ENCODE data around the gene NPHP4. TPM values are rescaled to one million over a fixed set of nuclear protein-coding genes. Genes with fewer than 3 reads are reported as not detected.

NPHP4 gene
- total and polyA plus RNA-seq, 9 of the 15 experiments (the other 6 are each of a cell fraction or from before 2014, with no cell fraction given): 0.52 to 26.2 (median 6.7) TPM

- 84% methylated on average over 5 of the region's 5 CpGs for WGBS (ENCODE audit: insufficient coverage, low coverage, missing lambda C conversion rate)
- H3K4me1 ChIP-seq (replicated peaks in 1 of 2; ENCODE audit: control insufficient read depth in 2 of 2, insufficient read depth in 2 of 2, low read length in 2 of 2): no peaks in the 10 kb centered on the region
- no peaks in the 10 kb centered on the region for H3K9me1 ChIP-seq (ENCODE audit: control insufficient read depth, insufficient read depth, low read length)
- CTCF ChIA-PET (ENCODE audit: low intra/inter-chr PET ratio): no interaction called here
- no peak overlapping the region for H3K4me2 ChIP-seq (ENCODE audit: insufficient read depth, low read length)
- BruUV-seq (replicated peaks): no TSS peak
- H3K9ac ChIP-seq (ENCODE audit: insufficient read depth in 1 of 2, low read depth in 2 of 2, low read length in 2 of 2): no peak overlapping the region
- intact Hi-C loops (cut with micrococcal nuclease) (no loop called here), in situ Hi-C loops (cut with MboI) (no loop called here)
- H2AFZ ChIP-seq (ENCODE audit: low read depth, low read length): no peak overlapping the region
- FAIRE-seq: no peak
- POLR2A ChIA-PET: no interaction called here
- H3K27ac ChIP-seq (ENCODE audit: extremely low read depth, low read depth, low read length): no peak overlapping the region
- DNase-seq (ENCODE audit: extremely low read depth in 1 of 4, low spot score in 3 of 4): no peak
- peaks cover 31% of the 10 kb centered on the region; the same call in 1 of the 3 replicates for H3K36me3 ChIP-seq (ENCODE audit: control insufficient read depth, insufficient read depth, low read length)
- H3K4me3 ChIP-seq: no peak overlapping the region
- H3K27me3 ChIP-seq (ENCODE audit: control insufficient read depth in 2 of 2, insufficient read depth in 2 of 2, low read length in 2 of 2): no peaks in the 10 kb centered on the region
- ATAC-seq: no peak
- H3K9me3 ChIP-seq (replicated peaks; ENCODE audit: control insufficient read depth, insufficient read depth, low read depth, low read length): no peaks in the 10 kb centered on the region
- no peaks in the 10 kb centered on the region for H4K20me1 ChIP-seq (replicated peaks; ENCODE audit: control insufficient read depth, insufficient read depth, low read length)
- no peaks in the 10 kb centered on the region for H3K79me2 ChIP-seq (ENCODE audit: control insufficient read depth, insufficient read depth, low read length)
- TF ChIP-seq ZNF324 (CRISPR knock-in tag; IDR thresholded peaks at IDR 0.05) (no peak), PPARD (CRISPR knock-in tag; IDR thresholded peaks at IDR 0.05) (no peak), CHD1 (IDR thresholded peaks at IDR 0.05; ENCODE audit: low read length) (no peak), KLF6 (CRISPR knock-in tag; IDR thresholded peaks at IDR 0.05; ENCODE audit: borderline replicate concordance) (no peak), CBFA2T2 (conservative IDR thresholded peaks at IDR 0.05) (no peak), FOS (IDR thresholded peaks at IDR 0.05; ENCODE audit: extremely low read depth, insufficient read length) (no peak), SMAD1 (IDR thresholded peaks at IDR 0.05; ENCODE audit: low read depth, low read length, partially characterized antibody) (no peak), WHSC1 (IDR thresholded peaks at IDR 0.05; ENCODE audit: low read length) (no peak), MGA (IDR thresholded peaks at IDR 0.05) (no peak), ZNF75A (CRISPR knock-in tag; IDR thresholded peaks at IDR 0.05) (no peak), TCFL5 (CRISPR knock-in tag; conservative IDR thresholded peaks at IDR 0.05) (no peak), ELF1 (tag; IDR thresholded peaks at IDR 0.05) (no peak), SETDB1 (IDR thresholded peaks at IDR 0.05; ENCODE audit: low read length) (no peak), MAFF (IDR thresholded peaks at IDR 0.05; ENCODE audit: low read length) (no peak), TBL1XR1 (IDR thresholded peaks at IDR 0.05; ENCODE audit: low read length in 2 of 2) (no peak)
Observed at GRCh38 chr1:5901150-5901549, 91.1 kb downstream of the NPHP4 start.
